HEK293T (cell line): ENCODE results near the gene ACP1.

ENCODE experiments used
- CTCF ChIA-PET: fragments of 350-600 bp; formaldehyde crosslinking; extraction: SDS; loops from one replicate; lab custom pipeline; 2021; ENCODE audit warnings: antibody characterized with exemption, inconsistent platforms; lab: Yijun Ruan, JAX
- POLR2A ChIA-PET: fragments of 350-600 bp; formaldehyde crosslinking; extraction: SDS; loops from one replicate; lab custom pipeline; 2020; ENCODE audit warnings: antibody characterized with exemption, inconsistent platforms; lab: Yijun Ruan, JAX
- DNase-seq: peaks from one replicate; pipeline ENCODE4 v3.0.0; 2012; ENCODE audit warnings: mixed read lengths; ENCODE audit errors: extremely low spot score
- ARNT ChIP-seq: fragments of 450-650 bp; IDR thresholded peaks from 2 replicates; pipeline ENCODE4 v1.6.1; 2017; ENCODE audit warnings: mild to moderate bottlenecking
- BHLHE40 ChIP-seq: fragments of 450-650 bp; IDR thresholded peaks from 2 replicates; pipeline ENCODE4 v1.6.1; 2016; ENCODE audit warnings: mild to moderate bottlenecking, moderate library complexity, borderline replicate concordance
- CTBP1 ChIP-seq: fragments of 450-650 bp; IDR thresholded peaks from 2 replicates; pipeline ENCODE4 v1.6.1; 2016; ENCODE audit warnings: borderline replicate concordance
- ELF4 ChIP-seq: fragments of 450-650 bp; IDR thresholded peaks from 2 replicates; pipeline ENCODE4 v1.6.1; 2017; ENCODE audit warnings: antibody characterized with exemption
- FOXA1 ChIP-seq: fragments of 450-650 bp; IDR thresholded peaks from 2 replicates; pipeline ENCODE4 v1.6.1; 2016; ENCODE audit warnings: mild to moderate bottlenecking
- FOXK2 ChIP-seq: fragments of 450-650 bp; IDR thresholded peaks from 2 replicates; pipeline ENCODE4 v1.6.1; 2016; ENCODE audit warnings: mild to moderate bottlenecking
- FOXM1 ChIP-seq: fragments of 450-650 bp; IDR thresholded peaks from 2 replicates; pipeline ENCODE4 v1.6.1; 2017; ENCODE audit warnings: mild to moderate bottlenecking, borderline replicate concordance
- HDGF ChIP-seq: fragments of 450-650 bp; IDR thresholded peaks from 2 replicates; pipeline ENCODE4 v1.6.1; 2017; ENCODE audit warnings: antibody characterized with exemption, borderline replicate concordance
- L3MBTL2 ChIP-seq: fragments of 450-650 bp; conservative IDR thresholded peaks from 2 replicates; pipeline ENCODE4 v1.6.1; 2016; ENCODE audit warnings: mild to moderate bottlenecking
- LEF1 ChIP-seq: fragments of 450-650 bp; IDR thresholded peaks from 2 replicates; pipeline ENCODE4 v1.6.1; 2017; ENCODE audit warnings: mild to moderate bottlenecking, borderline replicate concordance
- NFRKB ChIP-seq: fragments of 450-650 bp; IDR thresholded peaks from 2 replicates; pipeline ENCODE4 v1.6.1; 2016; ENCODE audit warnings: mild to moderate bottlenecking, moderate library complexity
- PKNOX1 ChIP-seq: fragments of 450-650 bp; IDR thresholded peaks from 2 replicates; pipeline ENCODE4 v1.6.1; 2016
- SP1 ChIP-seq: fragments of 450-650 bp; IDR thresholded peaks from 2 replicates; pipeline ENCODE4 v1.6.1; 2017
- SUZ12 ChIP-seq: fragments of 450-650 bp; IDR thresholded peaks from 2 replicates; pipeline ENCODE4 v1.6.1; 2016; ENCODE audit warnings: mild to moderate bottlenecking
- TARDBP ChIP-seq: fragments of 450-650 bp; IDR thresholded peaks from 2 replicates; pipeline ENCODE4 v1.6.1; 2016
- ZNF384 ChIP-seq: fragments of 450-650 bp; IDR thresholded peaks from 2 replicates; pipeline ENCODE4 v1.6.1; 2016

ACP1 gene

GRCh38 chr2:269356-270030, 4.7 kb downstream of the ACP1 start:
- CTCF ChIA-PET: no interaction called here
- POLR2A ChIA-PET: no interaction called here
- no peak for DNase-seq
- TF ChIP-seq ELF4: no peak

- CTCF ChIA-PET: no interaction called here
- TF ChIP-seq CTBP1 (no peak), FOXM1 (no peak), ELF4 (no peak), FOXA1 (no peak), FOXK2 (no peak), TARDBP (no peak), ARNT (no peak), L3MBTL2 (no peak), SP1 (no peak), NFRKB (no peak), BHLHE40 (no peak), HDGF (no peak)
- POLR2A ChIA-PET: no interaction called here
- DNase-seq: no peak
Observed at GRCh38 chr2:270861-271260, 6.1 kb downstream of the ACP1 start.

GRCh38 chr2:271917-272316, 7.2 kb downstream of the ACP1 start:
- ChIA-PET POLR2A (no interaction called here), CTCF (no interaction called here)
- no peak for DNase-seq
- TF ChIP-seq ARNT (no peak), TARDBP (no peak), L3MBTL2 (no peak)

- ChIA-PET POLR2A (no interaction called here), CTCF (interaction anchor here (0.6 kb wide), 1 partner anchor 363 kb away, joined by 3 read pairs; no protein-coding TSS in a partner anchor)
- DNase-seq: no peak
- TF ChIP-seq ZNF384: no peak
- TF ChIP-seq HDGF: no peak
- no peak for TF ChIP-seq BHLHE40
- TF ChIP-seq FOXM1: no peak
- TF ChIP-seq NFRKB: no peak
- no peak for TF ChIP-seq SUZ12
- TF ChIP-seq FOXA1: no peak
- no peak for TF ChIP-seq SP1
- TF ChIP-seq ARNT: no peak
- no peak for TF ChIP-seq CTBP1
- TF ChIP-seq LEF1: no peak
Observed at GRCh38 chr2:273333-273732, 8.6 kb downstream of the ACP1 start.

- CTCF ChIA-PET: no interaction called here
- POLR2A ChIA-PET: no interaction called here
- TF ChIP-seq NFRKB: no peak
- no peak for TF ChIP-seq SUZ12
- TF ChIP-seq ARNT: no peak
- no peak for TF ChIP-seq TARDBP
- no peak for TF ChIP-seq BHLHE40
- TF ChIP-seq FOXM1: no peak
- no peak for TF ChIP-seq SP1
- TF ChIP-seq FOXK2: no peak
- TF ChIP-seq LEF1: no peak
- no peak for DNase-seq
Observed at GRCh38 chr2:274503-274902, 9.8 kb downstream of the ACP1 start.

- TF ChIP-seq FOXA1: no peak
- TF ChIP-seq LEF1: no peak
- no peak for TF ChIP-seq L3MBTL2
- TF ChIP-seq ELF4: no peak
- TF ChIP-seq SP1: no peak
- TF ChIP-seq PKNOX1: no peak
- no peak for TF ChIP-seq FOXM1
- TF ChIP-seq BHLHE40: no peak
- TF ChIP-seq ARNT: no peak
- no peak for TF ChIP-seq HDGF
- TF ChIP-seq ZNF384: no peak
- TF ChIP-seq FOXK2: no peak
- no peak for TF ChIP-seq TARDBP
- TF ChIP-seq CTBP1: no peak
- TF ChIP-seq NFRKB: no peak
- TF ChIP-seq SUZ12: no peak
- no peak for DNase-seq
Observed at GRCh38 chr2:275466-275865, 10.7 kb downstream of the ACP1 start.

GRCh38 chr2:278312-278926, 13.7 kb downstream of the ACP1 start:
- ChIA-PET POLR2A (no interaction called here), CTCF (no interaction called here)
- no peak for TF ChIP-seq SUZ12
- TF ChIP-seq TARDBP: no peak
- TF ChIP-seq L3MBTL2: no peak
- no peak for TF ChIP-seq FOXK2
- TF ChIP-seq ELF4: no peak
- no peak for TF ChIP-seq SP1
- TF ChIP-seq LEF1: no peak
- TF ChIP-seq BHLHE40: no peak
- no peak for TF ChIP-seq ARNT
- no peak for TF ChIP-seq CTBP1
- TF ChIP-seq HDGF: no peak
- no peak for TF ChIP-seq NFRKB
- TF ChIP-seq PKNOX1: no peak
- no peak for TF ChIP-seq FOXA1
- DNase-seq: no peak

More at GRCh38 chr2:275466-275865, 10.7 kb downstream of the ACP1 start:
- CTCF ChIA-PET: interaction anchor here (0.9 kb wide), 1 partner anchor 29 kb away, joined by 3 read pairs; no protein-coding TSS in a partner anchor
- POLR2A ChIA-PET: no interaction called here
